B cell (primary cell): ENCODE data around the gene EIF4E2. TPM values are rescaled to one million over a fixed set of nuclear protein-coding genes. Genes with fewer than 3 reads are reported as not detected.

ENCODE experiments used
- ATAC-seq: fragments of 200-7000 bp; cut with Tn5 transposase; one replicate; pipeline ENCODE4 v1.10.0; 2021; ENCODE audit warnings: low read depth, mild to moderate bottlenecking, moderate number of reproducible peaks, moderate library complexity
- CTCF ChIA-PET: fragments of 350-600 bp; sonication (Branson Sonifier 250); formaldehyde crosslinking; loops from one replicate; lab custom pipeline; 2021; ENCODE audit warnings: antibody characterized with exemption, inconsistent platforms; lab: Charles Lee
- POLR2A ChIA-PET: fragments of 350-600 bp; sonication (Branson Sonifier 250); formaldehyde crosslinking; loops from one replicate; lab custom pipeline; 2021; ENCODE audit warnings: antibody characterized with exemption; lab: Charles Lee
- DNase-seq: peaks from one replicate; pipeline ENCODE4 v3.0.0; 2013
- H2AFZ ChIP-seq: 2 replicates; pipeline ENCODE4 v1.6.1; 2012; ENCODE audit warnings: mild to moderate bottlenecking, low read depth, low read length; ENCODE audit not compliant: insufficient read depth, poor library complexity, severe bottlenecking
- H3K27ac ChIP-seq, 2 donors: 1 replicate in 1 of 2; 2 replicates in 1 of 2; pipeline ENCODE4 v1.5.1; 2012 to 2013; ENCODE audit warnings: low read length in 2 of 2, mild to moderate bottlenecking in 2 of 2, moderate library complexity in 1 of 2
- H3K27me3 ChIP-seq, 4 experiments: fragments of 200-600 bp in 1 of 4; sonication (generic) in 1 of 4; replicated peaks in 1 of 4; 1 replicate in 2 of 4; 2 replicates in 2 of 4; pipeline versions ENCODE4 v1.6.1 to v1.7.0; 2013 to 2016; ENCODE audit warnings: low read length in 3 of 4, mild to moderate bottlenecking in 2 of 4, mixed read lengths in 1 of 4, moderate library complexity in 1 of 4; ENCODE audit not compliant: insufficient read depth in 4 of 4, control insufficient read depth in 3 of 4; ENCODE audit errors: control extremely low read depth in 1 of 4
- H3K36me3 ChIP-seq, 2 experiments: replicated peaks in 1 of 2; 1 replicate in 1 of 2; 2 replicates in 1 of 2; pipeline versions ENCODE4 v1.6.1 to v1.7.1; 2013; ENCODE audit warnings: low read length in 1 of 2; ENCODE audit not compliant: insufficient read depth in 2 of 2, control insufficient read depth in 1 of 2; ENCODE audit errors: control extremely low read depth in 1 of 2, extremely low read depth in 1 of 2
- H3K4me1 ChIP-seq, 2 donors: fragments of 200-600 bp in 1 of 2; sonication (generic) in 1 of 2; 1 replicate in 1 of 2; 2 replicates in 1 of 2; pipeline versions ENCODE4 v1.5.1 to v1.6.1; 2013 to 2017; ENCODE audit warnings: low read length in 2 of 2; ENCODE audit not compliant: control insufficient read depth in 2 of 2, insufficient read depth in 2 of 2
- H3K4me2 ChIP-seq: replicated peaks from 2 replicates; pipeline ENCODE3; 2012; ENCODE audit warnings: mild to moderate bottlenecking, low read depth, low read length; ENCODE audit not compliant: poor library complexity, severe bottlenecking
- H3K4me3 ChIP-seq, 5 experiments: fragments of 200-600 bp in 1 of 5; sonication (generic) in 1 of 5; 1 replicate in 3 of 5; 2 replicates in 2 of 5; pipeline versions ENCODE4 v1.5.1 to v1.7.0; 2011 to 2016; ENCODE audit warnings: low read length in 4 of 5, mild to moderate bottlenecking in 4 of 5, low read depth in 2 of 5, control low read depth in 1 of 5, moderate library complexity in 1 of 5; ENCODE audit not compliant: insufficient read depth in 1 of 5; ENCODE audit errors: control extremely low read depth in 1 of 5, extremely low read depth in 1 of 5
- H3K79me2 ChIP-seq: fragments of 200-600 bp; sonication (generic); one replicate; pipeline ENCODE4 v1.6.0; 2016; ENCODE audit warnings: low read length; ENCODE audit not compliant: control insufficient read depth, insufficient read depth
- H3K9ac ChIP-seq: fragments of 200-600 bp; sonication (generic); 2 replicates; pipeline ENCODE4 v1.6.1; 2017; ENCODE audit warnings: mild to moderate bottlenecking, low read length, moderate library complexity
- H3K9me3 ChIP-seq, 3 donors: one replicate each; pipeline versions ENCODE4 v1.6.1 to v1.7.1; 2013; ENCODE audit warnings: low read length in 2 of 3; ENCODE audit not compliant: control insufficient read depth in 2 of 3, insufficient read depth in 1 of 3; ENCODE audit errors: control extremely low read depth in 1 of 3
- H4K20me1 ChIP-seq: 2 replicates; pipeline ENCODE4 v1.6.0; 2012; ENCODE audit warnings: mild to moderate bottlenecking, low read length; ENCODE audit not compliant: insufficient read depth, control insufficient read depth, poor library complexity, severe bottlenecking
- H3K27ac Mint-ChIP-seq: one replicate; pipeline ENCODE4 v1.8.0; 2021; ENCODE audit warnings: mixed read lengths
- H3K27me3 Mint-ChIP-seq: one replicate; pipeline ENCODE4 v1.8.0; 2021; ENCODE audit warnings: mixed read lengths
- H3K4me1 Mint-ChIP-seq: one replicate; pipeline ENCODE4 v1.8.0; 2021; ENCODE audit warnings: mixed read lengths
- H3K4me3 Mint-ChIP-seq: one replicate; pipeline ENCODE4 v1.8.0; 2021; ENCODE audit warnings: mixed read lengths
- H3K9me3 Mint-ChIP-seq: one replicate; pipeline ENCODE4 v1.8.0; 2022; ENCODE audit warnings: mixed read lengths; ENCODE audit not compliant: insufficient read depth
- CTCF ChIP-seq: fragments of 200-600 bp; IDR thresholded peaks from one replicate; pipeline ENCODE4 v1.8.0; 2022; ENCODE audit warnings: antibody characterized with exemption, mild to moderate bottlenecking
- EZH2 ChIP-seq: IDR thresholded peaks from 2 replicates; pipeline ENCODE4 v1.6.1; 2012; ENCODE audit warnings: borderline replicate concordance, low read depth, mild to moderate bottlenecking, moderate library complexity, low read length; ENCODE audit not compliant: insufficient read depth, poor library complexity, severe bottlenecking
- WGBS: methylation state at CpG from one replicate; pipeline ENCODE4 v1.1.5; 2013; ENCODE audit warnings: missing lambda C conversion rate; ENCODE audit not compliant: insufficient coverage; 5-methylcytosine and 5-hydroxymethylcytosine counted together
- intact Hi-C: fragments of 100-400 bp; cut with micrococcal nuclease; formaldehyde crosslinking; loops from one replicate; pipeline ENCODE4 v1.10.0; 2022
- polyA plus RNA-seq: library from polyadenylated mRNA; depleted of rRNA; stranded (reverse); fragments of >200 nt; gene quantifications from 2 replicates; pipeline ENCODE4 v1.2.3, GENCODE V29; 2012
- total RNA-seq, 2 donors: library from RNA; stranded (reverse); fragments of 120-200 nt in 1 of 2; gene quantifications; 1 replicate in 1 of 2; 2 replicates in 1 of 2; pipeline versions ENCODE4 v1.2.3 to v1.2.4, GENCODE V29; 2013 to 2022

Gene EIF4E2
- total and polyA plus RNA-seq, 2 donors (not counting 1 experiment from before 2014, with no cell fraction given), result 17.9 to 67.0 TPM

- Mint-ChIP-seq H3K4me1 (peaks cover 7% of the 10 kb centered on the region), H3K4me3 (no peak overlapping the region), H3K27me3 (peaks cover 24% of the 10 kb centered on the region), H3K27ac (no peak overlapping the region), H3K9me3 (no peaks in the 10 kb centered on the region)
- Histone ChIP-seq H3K79me2 (no peaks in the 10 kb centered on the region), H3K36me3 (no peaks in the 10 kb centered on the region), H2AFZ (no peak overlapping the region), H3K9me3 (no peaks in the 10 kb centered on the region), H3K4me2 (no peak overlapping the region), H3K4me3 (no peak overlapping the region), H3K27me3 (peaks cover 0 to 24% (median 7%) of the 10 kb centered on the region in 4 experiments), H3K9ac (no peak overlapping the region), H4K20me1 (no peaks in the 10 kb centered on the region), H3K27ac (no peak overlapping the region), H3K4me1 (peaks cover 3 to 5% of the 10 kb centered on the region in 2 donors)
- 89% methylated on average over 6 of the region's 7 CpGs for WGBS
- no peak for DNase-seq
- POLR2A ChIA-PET, result no interaction called here
- CTCF ChIA-PET, result no interaction called here
- ATAC-seq, result no peak
- no peak for TF ChIP-seq EZH2
- TF ChIP-seq CTCF, result no peak
- intact Hi-C loops, result no loop called here
Observed at GRCh38 chr2:232508251-232508650, 42.2 kb upstream of the EIF4E2 start.

GRCh38 chr2:232511336-232511890 lies 39.1 kb upstream of the EIF4E2 start:
- Mint-ChIP-seq H3K27me3 (peaks cover 22% of the 10 kb centered on the region), H3K4me1 (no peaks in the 10 kb centered on the region), H3K27ac (no peak overlapping the region), H3K4me3 (no peak overlapping the region), H3K9me3 (no peaks in the 10 kb centered on the region)
- Histone ChIP-seq H3K9me3 (no peaks in the 10 kb centered on the region), H3K4me2 (no peak overlapping the region), H3K4me3 (no peak overlapping the region), H3K79me2 (no peaks in the 10 kb centered on the region), H3K27me3 (peaks cover 0 to 2% (median 0%) of the 10 kb centered on the region in 4 experiments), H3K36me3 (no peaks in the 10 kb centered on the region), H3K27ac (no peak overlapping the region), H3K4me1 (no peaks in the 10 kb centered on the region), H2AFZ (no peak overlapping the region), H3K9ac (no peak overlapping the region), H4K20me1 (no peaks in the 10 kb centered on the region)
- POLR2A ChIA-PET, result no interaction called here
- no peak for ATAC-seq
- intact Hi-C loops, result no loop called here
- TF ChIP-seq EZH2, result no peak
- no peak for TF ChIP-seq CTCF
- DNase-seq, result no peak
- CTCF ChIA-PET, result interaction anchor here (1.2 kb wide), 1 partner anchor 12 kb away, joined by 3 read pairs; no protein-coding TSS in a partner anchor
- 63% methylated on average over 11 of the region's 11 CpGs for WGBS
